Measurements from ENCODE around the gene SEMA5A.

SEMA5A gene

DNA sequence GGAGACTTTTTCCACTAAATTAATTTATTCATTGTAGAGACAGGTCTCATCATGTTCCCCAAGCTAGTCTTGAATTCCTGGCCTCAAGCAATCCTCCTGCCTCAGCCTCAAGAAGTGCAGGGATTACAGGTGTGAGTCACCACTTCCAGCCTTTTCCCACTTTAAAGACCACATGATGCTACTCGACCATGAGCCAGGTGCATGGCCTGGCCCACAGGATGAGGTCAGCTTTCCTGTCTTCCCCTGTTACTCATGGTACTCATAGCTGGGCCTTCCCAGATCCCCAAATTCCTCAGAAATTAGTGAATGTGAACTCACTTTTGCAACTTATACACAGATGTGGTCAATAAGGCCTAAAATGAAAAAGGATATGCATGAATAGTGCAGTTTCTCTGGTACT is 395.9 kb downstream of the SEMA5A start:
- DNase-seq: no peak

DNA sequence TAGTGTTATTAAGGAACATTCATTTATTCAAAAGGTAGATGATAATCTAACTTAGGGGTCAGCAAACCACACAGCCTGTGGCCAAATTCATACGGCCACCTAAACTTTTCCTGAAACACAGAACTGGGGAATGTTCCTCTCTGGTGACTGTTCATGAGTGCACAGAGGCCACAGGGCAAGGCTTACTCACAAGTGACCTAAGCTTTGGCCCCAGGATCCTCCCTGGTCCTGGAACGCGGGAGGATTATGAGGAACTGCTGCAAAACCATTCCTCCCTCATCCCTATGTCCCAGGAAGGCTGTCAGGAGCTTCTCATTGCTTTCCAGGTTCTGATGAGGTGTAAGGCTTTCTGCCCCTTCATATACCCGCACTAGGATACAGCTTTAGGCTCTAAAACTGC is 397.6 kb downstream of the SEMA5A start:
- no peak for DNase-seq

DNA sequence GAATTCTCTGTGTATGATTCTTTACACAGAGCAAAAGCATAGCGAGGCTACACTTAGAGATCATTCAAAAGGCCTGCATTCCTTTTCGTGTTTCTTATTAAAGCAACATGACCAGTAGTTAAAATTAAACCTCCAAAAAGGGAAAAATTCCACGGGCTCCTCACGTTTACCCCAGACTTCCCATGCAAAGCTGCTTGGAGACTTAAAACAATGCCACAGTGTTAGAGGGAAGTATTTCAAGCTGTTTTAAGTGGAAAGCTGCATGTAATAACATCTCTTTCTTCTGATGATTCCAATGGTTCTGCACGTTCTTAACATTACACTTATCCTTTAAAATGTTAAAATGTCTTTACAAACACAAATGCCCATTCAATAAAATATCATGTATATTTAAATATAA is 405.2 kb downstream of the SEMA5A start:
- no peak for DNase-seq

DNA sequence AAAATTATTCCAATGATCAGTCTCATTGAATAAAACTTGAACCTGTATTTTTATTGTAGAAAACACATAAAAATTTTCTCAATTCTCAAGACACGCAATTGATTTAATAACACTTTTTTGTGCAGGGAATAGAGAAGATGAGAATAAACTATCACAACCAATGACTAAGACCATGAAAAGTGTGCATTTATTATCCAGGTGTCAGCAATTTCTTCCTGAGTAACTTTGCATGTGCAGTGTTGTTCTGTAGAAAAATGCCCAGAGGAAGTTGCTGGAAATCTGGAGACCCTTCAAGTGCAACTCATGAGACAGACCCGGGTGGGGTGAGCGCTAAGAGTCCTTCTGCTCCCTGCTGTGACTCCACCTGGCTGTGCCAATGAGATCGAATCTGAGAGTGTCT is 405.7 kb downstream of the SEMA5A start:
- DNase-seq: no peak

DNA sequence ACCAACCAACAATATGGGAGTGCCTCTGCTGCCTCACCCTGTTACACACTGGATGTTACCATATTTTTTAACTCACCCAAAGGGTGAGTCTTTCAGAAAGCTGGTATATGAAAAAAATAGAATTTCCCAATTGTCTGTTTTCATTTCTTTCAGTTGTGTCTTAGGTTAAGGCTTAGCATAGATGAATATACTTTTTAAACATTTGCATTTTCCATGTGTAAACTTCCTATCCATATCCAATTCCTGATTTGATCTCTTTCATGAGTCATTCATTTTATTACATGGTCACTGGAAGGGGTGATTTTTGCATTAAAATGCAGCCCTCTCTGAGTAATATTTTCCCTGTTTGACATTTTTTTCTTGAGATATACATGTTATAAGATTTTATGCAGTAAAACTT is 406.5 kb downstream of the SEMA5A start:
- no peak for DNase-seq

DNA sequence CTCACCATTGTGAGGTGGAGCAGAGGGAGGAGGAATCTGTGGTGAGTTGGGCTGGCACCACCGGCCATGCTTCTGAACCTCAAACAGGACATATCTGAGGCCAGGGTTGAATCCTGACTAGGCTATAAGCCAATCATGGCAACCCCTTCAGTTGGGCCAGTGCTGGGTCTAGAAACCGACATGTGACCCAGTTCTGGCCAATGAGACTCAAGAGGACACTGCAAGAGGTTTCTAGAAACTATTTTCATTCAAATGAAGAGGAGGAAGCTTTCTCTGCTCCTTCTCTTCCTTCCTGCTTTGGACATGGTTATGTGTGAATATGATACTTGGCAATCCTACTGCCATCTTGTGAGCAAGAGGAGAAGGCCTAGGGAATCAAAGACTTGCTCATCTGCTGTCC is 417.7 kb downstream of the SEMA5A start:
- DNase-seq: no peak

DNA sequence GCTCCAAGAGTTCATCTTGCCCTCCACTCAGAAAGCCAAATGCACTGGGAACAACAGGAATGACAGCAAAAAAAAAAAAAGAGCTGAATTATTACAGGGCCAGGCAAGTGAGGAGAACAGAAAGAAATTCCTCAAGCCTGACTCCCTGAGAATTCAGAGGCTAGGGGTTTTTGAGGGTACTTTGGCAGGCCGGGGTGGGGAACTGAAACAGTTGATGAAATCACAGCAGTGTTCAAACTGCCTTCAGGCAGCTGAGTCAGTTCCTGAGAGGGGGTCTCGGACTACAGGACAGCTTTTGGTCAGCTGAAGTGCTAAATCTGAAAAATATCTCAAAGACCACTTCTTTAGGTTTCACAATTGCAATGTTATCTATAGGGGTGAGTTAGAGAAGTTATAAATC is 419.4 kb downstream of the SEMA5A start:
- no peak for DNase-seq

DNA sequence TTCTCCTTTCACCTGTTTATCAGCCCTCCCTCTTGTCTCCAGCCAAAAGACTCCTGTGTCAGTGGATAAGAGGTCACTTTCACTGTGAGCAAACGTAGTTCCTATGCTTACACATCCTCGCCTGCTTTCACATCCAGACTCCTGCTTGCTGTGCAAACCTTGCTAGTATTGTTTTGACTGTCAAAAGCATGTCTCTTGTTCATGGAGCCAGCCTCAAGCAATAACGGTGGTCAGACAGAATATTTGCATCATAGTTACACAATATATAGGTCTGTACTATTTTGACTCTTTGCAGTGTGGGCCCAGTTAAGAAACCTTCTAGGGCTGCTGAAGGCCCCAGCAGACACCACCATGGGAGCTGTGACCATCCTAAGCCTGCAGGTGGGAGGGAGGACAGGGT is 420.0 kb downstream of the SEMA5A start:
- DNase-seq: no peak

DNA sequence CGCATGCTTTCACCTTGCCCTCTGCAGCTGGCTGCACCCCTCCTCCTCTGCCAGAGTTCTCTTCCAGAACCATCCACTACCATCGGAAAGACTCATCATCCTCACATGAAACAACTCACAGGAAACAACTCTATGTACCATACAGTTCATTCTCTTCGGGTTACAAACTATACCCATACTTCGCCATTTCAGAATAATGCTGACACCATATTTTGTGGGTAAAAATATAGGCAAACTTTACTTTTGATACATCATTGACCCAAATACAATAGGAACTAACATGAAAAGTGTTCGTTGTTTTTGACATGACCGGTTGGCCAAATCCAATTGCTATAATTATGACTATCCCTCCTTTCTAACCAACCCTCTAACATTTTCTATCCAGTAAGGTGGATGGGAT is 421.0 kb downstream of the SEMA5A start:
- no peak for DNase-seq

DNA sequence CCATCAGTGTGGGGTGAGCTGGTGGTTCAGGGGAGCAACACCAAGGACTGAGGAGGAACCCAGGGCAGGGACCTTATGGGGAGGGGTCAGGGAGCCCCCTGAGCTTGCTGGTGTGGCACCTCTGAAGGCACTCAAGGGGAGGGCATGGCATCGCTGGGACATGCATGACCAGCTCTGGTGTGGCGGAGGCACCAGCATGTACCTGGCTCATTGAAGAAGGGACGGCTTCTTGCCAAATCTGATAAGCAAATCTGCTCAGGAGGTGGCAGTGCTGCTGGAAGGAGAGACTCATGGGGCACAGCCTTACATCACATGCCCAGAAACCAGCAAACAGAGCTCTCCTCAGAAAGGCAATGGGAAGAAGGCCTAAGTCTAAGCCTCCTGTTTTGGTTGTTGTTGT is 421.8 kb downstream of the SEMA5A start:
- DNase-seq: no peak

DNA sequence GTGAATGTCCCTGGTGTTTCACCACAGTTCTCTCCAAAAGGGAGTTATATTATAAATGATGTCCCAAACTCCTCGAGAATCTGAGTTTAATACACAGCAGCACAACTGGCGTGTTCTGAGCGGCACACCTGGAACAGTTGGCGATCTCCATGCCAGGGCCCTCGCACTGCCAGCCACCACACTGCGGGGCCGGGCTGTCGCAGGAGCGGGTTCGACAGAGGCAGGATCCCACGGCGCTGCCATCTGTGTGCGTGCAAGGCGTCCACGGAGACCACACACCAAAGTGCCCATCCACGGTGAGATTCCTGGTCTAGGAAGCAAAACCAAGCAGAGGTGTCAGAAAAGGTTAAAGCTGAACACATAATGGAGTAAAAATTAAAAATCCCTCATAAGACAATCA is 423.3 kb downstream of the SEMA5A start:
- no peak for DNase-seq

DNA sequence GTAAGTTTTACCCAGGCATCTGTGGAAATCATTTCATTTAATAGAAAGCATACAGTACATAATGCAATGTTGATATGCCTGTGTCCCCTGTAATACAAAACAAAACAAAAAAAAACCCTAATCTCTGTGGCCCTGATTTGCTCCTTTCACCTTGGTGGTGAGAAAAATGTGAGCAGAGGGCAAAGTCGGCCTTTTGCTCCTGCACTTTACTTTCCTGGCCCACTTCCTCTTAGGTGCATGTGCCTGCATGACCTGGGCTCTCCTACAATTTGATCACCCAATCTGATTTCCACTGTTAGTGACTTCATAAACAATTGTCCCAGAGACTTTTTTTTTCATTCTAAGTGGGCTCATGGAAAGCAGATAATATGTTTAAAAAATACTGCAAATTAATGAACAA is 424.3 kb downstream of the SEMA5A start:
- no peak for DNase-seq

DNA sequence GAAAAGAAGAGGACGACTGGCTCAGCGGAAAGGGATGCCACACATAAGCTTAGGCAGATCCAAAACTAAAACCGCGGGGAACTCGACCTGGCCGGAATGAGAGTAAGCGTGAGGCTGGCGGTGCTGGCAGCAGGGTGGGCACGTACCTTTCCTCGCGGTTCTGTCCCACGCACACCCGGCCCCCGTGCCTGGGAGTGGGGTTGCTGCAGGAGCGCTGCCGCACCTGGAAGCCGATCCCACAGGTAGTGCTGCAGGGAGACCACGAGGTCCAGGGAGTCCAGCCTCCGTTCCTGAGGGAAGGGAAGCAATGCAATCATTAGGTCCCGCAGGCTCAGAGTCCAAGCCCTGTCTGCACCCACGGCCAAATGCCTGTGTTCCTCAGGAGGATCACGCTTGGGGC is 427.0 kb downstream of the SEMA5A start:
- DNase-seq: no peak

DNA sequence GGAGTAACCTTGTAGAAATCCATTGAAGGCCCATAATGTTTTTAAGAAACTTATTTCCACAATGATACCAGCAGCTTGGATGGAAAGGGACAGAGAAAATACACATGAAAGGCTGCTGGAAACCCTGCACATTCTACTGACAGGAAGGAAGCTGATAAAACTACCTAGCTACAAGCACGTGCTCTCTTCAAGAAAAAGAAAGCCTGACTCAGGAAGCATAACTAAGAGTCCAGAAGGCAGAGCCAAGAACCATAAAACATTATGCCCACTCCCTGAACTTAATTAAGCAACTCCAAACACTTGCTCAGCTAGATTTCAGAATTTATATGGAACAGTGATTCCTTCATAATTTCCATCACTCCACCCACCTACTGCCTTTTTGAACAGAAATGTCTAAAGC is 430.8 kb downstream of the SEMA5A start:
- no peak for DNase-seq

DNA sequence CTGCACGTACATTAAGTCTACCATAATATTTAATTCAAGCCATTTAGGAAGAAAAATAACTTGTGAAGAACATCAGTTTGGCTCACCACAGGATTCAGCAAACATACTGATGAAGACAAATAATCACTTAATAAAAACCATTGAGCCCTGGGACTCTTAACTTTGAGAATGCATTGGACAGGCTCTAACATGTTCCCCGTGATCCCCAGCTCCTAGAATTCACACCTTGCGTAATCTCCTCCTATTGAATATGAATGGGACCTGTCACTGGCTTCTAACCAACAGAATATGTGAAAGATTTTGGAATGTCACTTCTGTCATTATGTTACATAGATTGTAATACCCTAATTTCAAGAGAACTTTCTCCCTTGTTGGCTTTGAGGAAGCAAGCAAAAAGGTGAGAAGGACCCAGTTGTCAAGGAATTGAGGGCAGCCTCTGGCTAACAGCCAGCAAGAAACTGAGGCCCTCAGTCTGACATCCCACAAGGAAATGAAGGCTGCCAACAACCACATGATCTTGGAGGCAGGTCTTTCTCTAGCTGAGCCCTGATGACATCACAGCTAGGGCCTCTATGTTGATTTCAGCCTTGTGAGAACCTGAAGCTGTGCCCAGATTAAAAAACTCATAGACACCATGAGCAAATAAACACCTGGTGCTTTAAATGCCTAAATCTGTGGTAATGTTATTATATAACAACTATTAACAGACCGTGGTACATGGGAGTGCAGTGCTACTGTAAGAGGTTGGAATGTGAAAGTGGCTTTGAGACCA is 433.2 kb downstream of the SEMA5A start:
- DNase-seq: no peak

DNA sequence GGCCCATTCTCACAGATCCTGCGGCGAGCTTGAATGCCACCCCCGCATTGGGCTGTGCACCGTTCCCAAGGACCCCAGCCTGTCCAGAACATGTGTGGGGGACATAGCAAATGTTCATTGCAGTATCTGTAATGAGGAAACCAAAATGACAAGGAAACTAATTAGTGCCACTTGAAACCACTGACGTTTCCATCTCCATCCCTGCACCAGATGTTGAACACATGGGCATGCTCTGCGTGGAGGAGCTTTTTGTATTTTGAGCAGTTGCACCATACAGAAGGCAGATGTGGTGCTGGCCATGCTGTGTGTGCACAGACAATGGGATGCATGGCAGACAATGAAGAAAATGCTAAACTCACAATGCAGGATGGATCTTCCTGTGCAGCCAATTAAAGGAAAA is 437.7 kb downstream of the SEMA5A start:
- no peak for DNase-seq

DNA sequence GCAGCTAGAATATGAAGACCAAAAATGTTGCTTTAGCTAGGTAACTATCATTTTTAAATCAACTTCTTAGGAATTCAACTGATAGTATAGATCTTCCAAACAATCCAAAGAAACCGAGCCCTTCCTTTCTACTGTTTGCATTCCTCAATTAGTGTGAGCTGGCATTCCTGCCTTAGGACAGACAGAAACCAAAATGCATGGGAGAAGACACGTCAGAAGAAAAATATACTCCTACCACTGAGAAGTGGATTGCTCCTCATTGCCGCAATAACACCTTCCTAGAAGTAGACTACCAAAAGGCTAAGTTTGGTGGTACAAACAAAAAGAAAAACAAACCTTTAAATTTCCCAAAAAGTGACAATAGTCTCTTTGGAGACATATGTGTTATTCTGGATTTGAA is 440.0 kb downstream of the SEMA5A start:
- DNase-seq: no peak

DNA sequence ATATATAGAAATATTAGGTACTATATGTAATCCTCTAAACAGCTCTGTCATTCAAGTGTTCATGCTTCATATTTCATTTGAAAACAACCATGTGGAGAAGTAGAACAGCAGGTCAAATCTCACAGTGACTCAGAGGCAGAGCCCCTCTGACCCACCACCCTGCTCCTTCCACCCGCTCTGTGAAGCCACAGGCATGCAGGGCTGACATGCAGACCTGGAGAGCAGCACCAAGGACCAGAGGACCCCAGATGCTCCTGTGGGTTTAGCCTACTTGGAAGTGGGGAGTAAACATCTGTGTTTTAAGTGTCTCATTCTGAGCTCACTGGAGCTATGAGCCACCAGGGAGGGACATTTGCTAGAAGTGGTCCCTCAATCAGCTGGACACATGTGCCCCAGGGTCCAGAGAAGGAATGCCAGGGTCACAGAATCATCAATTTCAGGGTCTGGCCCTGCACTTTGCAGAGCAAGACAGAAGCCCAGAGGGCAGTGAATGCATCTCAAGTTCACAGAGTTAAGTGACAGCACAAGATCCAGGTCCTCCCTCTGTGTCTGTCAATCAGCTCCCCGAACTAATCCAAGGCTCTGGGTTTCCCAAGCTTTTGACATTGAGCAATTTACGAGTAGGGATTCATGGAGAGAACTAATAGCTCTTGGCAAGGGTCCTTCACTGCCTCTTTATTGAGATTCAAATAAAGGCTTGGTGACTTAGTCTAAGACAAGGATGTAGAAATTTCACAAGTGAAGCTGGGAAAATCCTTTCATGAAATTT is 441.1 kb downstream of the SEMA5A start:
- DNase-seq: no peak

DNA sequence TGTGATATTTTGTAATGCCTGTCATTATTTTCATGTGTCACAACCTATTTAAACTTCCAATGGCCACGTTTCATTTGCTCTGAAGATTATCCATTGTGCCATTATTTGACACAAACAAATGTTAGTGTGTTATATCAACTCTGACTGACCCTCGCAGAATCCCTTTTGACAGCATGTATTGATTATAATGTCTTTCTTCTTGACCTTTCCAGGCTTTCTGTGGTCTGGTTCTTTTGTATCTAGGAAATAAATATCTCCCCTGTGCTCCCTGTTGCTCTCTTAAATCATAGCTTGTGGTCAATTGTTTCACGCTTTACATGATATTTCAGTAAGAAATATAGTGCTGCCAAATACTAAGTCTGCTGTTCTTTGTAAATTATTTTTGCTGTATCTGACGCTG is 442.6 kb downstream of the SEMA5A start:
- DNase-seq: no peak

DNA sequence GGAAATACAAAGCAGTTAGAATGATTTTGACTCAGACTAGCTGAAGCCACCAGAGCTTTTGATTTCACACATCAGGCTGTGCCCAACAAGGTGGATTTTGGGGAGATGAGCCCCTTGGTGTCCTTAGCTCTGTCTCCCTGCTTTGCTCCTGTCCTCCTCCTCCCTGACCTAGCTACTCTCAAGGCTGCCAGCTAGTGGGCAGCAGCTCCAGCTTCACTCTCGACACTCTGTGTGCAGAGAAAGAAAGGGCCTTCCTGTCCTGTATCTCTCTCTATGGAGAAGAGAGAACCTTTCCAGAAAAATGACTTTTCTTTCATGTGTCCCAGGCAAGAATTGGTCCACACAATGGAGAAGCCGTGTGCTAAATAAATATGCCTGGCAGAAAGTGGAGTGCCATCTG is 446.2 kb downstream of the SEMA5A start:
- no peak for DNase-seq

DNA sequence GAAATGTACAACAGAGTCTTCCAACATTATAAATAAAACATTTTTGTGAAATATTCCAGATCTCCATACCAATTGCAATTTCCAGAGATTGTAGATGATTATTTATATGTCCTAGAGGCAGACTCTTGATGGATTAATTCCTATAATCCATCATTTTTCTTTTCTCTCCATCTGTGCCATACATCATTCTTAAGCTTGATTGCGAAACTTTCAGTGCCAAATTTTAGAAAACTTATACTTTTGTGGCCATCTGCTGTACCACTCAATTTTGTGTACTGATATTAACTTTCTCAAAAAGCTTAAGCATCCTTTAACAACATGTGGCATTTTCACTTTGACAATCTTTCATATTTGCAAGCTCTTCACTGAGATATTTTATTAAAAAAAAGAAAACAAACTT is 446.9 kb downstream of the SEMA5A start:
- DNase-seq: no peak

DNA sequence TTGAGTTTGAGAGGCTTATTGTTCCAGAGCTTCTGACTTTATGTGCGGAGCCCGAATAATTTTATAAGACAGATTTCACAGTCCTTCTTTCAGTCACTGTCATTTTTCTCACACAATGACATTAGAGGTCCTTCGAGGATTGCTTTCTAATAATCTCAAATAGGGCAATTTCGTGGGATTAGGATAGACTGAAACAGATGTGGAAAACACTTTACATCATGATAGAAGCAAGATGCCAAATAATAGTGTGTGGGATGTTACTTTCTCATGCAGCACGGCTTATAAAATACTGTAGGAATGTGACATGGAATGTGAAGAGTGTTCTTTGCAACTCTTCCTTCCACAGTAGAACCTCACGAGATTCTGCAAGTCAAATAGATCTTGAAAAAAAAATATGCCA is 451.3 kb downstream of the SEMA5A start:
- DNase-seq: no peak

DNA sequence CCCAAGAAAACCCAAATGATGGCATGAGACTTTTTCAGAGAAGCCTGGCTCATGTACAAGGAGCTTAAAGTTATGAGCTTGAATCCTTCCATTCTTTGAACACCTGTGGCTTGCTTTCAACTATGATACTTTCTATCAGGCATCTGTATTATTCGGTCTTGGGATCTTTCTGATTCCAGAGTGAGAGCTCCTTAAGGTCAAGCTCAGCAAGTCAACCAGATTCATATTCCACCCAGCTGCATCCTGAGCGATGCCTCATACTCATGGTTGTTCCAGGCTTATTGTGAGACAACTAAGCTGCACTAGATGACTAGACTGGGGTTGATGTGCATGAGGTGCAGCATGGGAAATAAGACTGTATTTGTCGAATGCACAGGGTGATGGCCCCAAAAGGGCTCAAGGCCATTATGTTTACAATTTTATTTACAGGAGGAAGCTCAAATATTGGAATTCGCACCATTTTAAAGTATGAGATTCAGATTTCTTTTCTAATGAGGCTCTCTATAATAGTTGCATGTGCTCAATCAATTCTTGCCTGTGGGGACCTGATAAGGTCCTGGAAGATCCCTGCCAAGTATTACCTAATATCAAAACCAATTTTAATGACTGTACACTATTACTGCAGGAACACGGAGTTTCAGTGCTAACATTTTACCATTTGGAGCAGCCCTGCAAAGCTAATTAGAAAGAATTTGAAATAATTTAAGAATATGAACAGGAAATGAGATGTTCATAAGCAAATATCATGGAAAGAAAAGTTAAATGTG is 453.8 kb downstream of the SEMA5A start:
- DNase-seq: no peak
